Measurements from ENCODE around the gene VAV2. TPM values are rescaled to one million over a fixed set of nuclear protein-coding genes. Genes with fewer than 3 reads are reported as not detected.

Gene VAV2
- total RNA-seq, 4 donors from 2014 or later: 9.1 to 13.5 (median 10.1) TPM

GRCh38 chr9:133815781-133816180 is 176.3 kb downstream of the VAV2 start:
- DNase-seq (ENCODE audit: extremely low spot score): no peak
- no peaks in the 10 kb centered on the region for H3K27me3 ChIP-seq
- no peak overlapping the region for H3K4me3 ChIP-seq
- H3K9me3 ChIP-seq: no peaks in the 10 kb centered on the region
- TF ChIP-seq CTCF (IDR thresholded peaks at IDR 0.05) (no peak), POLR2AphosphoS5 (IDR thresholded peaks at IDR 0.05) (no peak), POLR2A (IDR thresholded peaks at IDR 0.05; ENCODE audit: low read depth) (no peak), EP300 (IDR thresholded peaks at IDR 0.05) (no peak)
- H3K4me1 ChIP-seq: peaks cover 5 to 17% (median 13%) of the 10 kb centered on the region in 4 donors
- no peak overlapping the region for H3K27ac ChIP-seq (replicated peaks in 1 of 4)
- intact Hi-C loops (cut with DNase I): no loop called here
- peaks cover 0 to 10% (median 3%) of the 10 kb centered on the region in 4 donors for H3K36me3 ChIP-seq
- WGBS: 72% methylated on average over 8 of the region's 9 CpGs

- Histone ChIP-seq H3K27ac (replicated peaks in 1 of 4) (peak overlapping the region in 2 of 4 donors; percentile 16 to 37), H3K4me3 (no peak overlapping the region), H3K36me3 (peaks cover 0 to 20% (median 3%) of the 10 kb centered on the region in 4 donors), H3K27me3 (no peaks in the 10 kb centered on the region), H3K9me3 (no peaks in the 10 kb centered on the region), H3K4me1 (peaks cover 5 to 17% (median 13%) of the 10 kb centered on the region in 4 donors)
- intact Hi-C loops (cut with DNase I): no loop called here
- 71% methylated on average over 23 of the region's 25 CpGs for WGBS
- DNase-seq (ENCODE audit: extremely low spot score): no peak
- TF ChIP-seq EP300 (IDR thresholded peaks at IDR 0.05): no peak
- TF ChIP-seq POLR2A (IDR thresholded peaks at IDR 0.05; ENCODE audit: low read depth): no peak
- no peak for TF ChIP-seq POLR2AphosphoS5 (IDR thresholded peaks at IDR 0.05)
- TF ChIP-seq CTCF (IDR thresholded peaks at IDR 0.05): no peak
Measured at GRCh38 chr9:133814586-133815208, 177.4 kb downstream of the VAV2 start.

- H3K36me3 ChIP-seq: peaks cover 0 to 26% (median 5%) of the 10 kb centered on the region in 4 donors
- DNase-seq (ENCODE audit: extremely low spot score): no peak
Measured at GRCh38 chr9:133813749-133814585, 178.2 kb downstream of the VAV2 start.

More at GRCh38 chr9:133813749-133814585, 178.2 kb downstream of the VAV2 start:
- WGBS: 49% methylated on average over 21 of the region's 29 CpGs
- Histone ChIP-seq H3K4me1 (peaks cover 5 to 17% (median 13%) of the 10 kb centered on the region in 4 donors), H3K9me3 (no peaks in the 10 kb centered on the region), H3K27me3 (no peaks in the 10 kb centered on the region), H3K4me3 (no peak overlapping the region), H3K27ac (replicated peaks in 1 of 4) (no peak overlapping the region)
- TF ChIP-seq POLR2A (IDR thresholded peaks at IDR 0.05; ENCODE audit: low read depth) (no peak), EP300 (IDR thresholded peaks at IDR 0.05) (no peak), POLR2AphosphoS5 (IDR thresholded peaks at IDR 0.05) (peak in 1 of 2 donors; percentile 81), CTCF (IDR thresholded peaks at IDR 0.05) (no peak)
- intact Hi-C loops (cut with DNase I): no loop called here

Measured in esophagus muscularis mucosa (tissue), 4 donors.